Measurements from ENCODE around the gene SEC14L5. TPM values are rescaled to one million over a fixed set of nuclear protein-coding genes. Genes with fewer than 3 reads are reported as not detected.

Gene SEC14L5
- total RNA-seq, result under 1 TPM; 0.09 to 0.28 TPM

GRCh38 chr16:4957720-4958509, at the start of gene SEC14L5:
SEC14L5 (plus strand) TSS chr16:4958330; CDS start chr16:4959324, 994 bp downstream.
- Mint-ChIP-seq H3K9me3 (ENCODE audit: low read depth) (no peaks in the 10 kb centered on the region), H3K36me3 (ENCODE audit: low read depth) (no peaks in the 10 kb centered on the region), H3K4me3 (peak within 1 kb of the TSS; percentile 75), H3K4me1 (peaks cover 12% of the 10 kb centered on the region), H3K27ac (peak within 1 kb of the TSS; percentile 1), H3K27me3 (peaks cover 33% of the 10 kb centered on the region)
- ATAC-seq (peak; percentile 95), DNase-seq (peak; percentile 98)
- intact Hi-C loops (cut with DNase I, micrococcal nuclease), result loop anchor here (1.0 to 10.0 kb wide), 21 partner anchors 75 to 703 kb away; partner anchors contain the start of genes ANKS3 (in 2 of the 2), DNAAF8 (in 2 of the 2), GLYR1 (in 2 of the 2) and PAM16 (in 2 of the 2)
- CTCF ChIA-PET, result interaction anchor here (0.7 to 1.1 kb wide), 5 partner anchors 18 to 646 kb away, joined by 3 to 4 read pairs (median 3); no protein-coding TSS in a partner anchor
- POLR2A ChIA-PET, result interaction anchor here (0.6 kb wide), 1 partner anchor 127 kb away, joined by 3 read pairs; no protein-coding TSS in a partner anchor

- no peaks in the 10 kb centered on the region for H3K4me1 Mint-ChIP-seq
- intact Hi-C loops (cut with DNase I, micrococcal nuclease), result no loop called here
- ATAC-seq (no peak), DNase-seq (no peak)
- H3K4me3 Mint-ChIP-seq, result no peak overlapping the region
- no peaks in the 10 kb centered on the region for H3K9me3 Mint-ChIP-seq (ENCODE audit: low read depth)
- peaks cover 3% of the 10 kb centered on the region for H3K27me3 Mint-ChIP-seq
- CTCF ChIA-PET, result no interaction called here
- H3K27ac Mint-ChIP-seq, result no peak overlapping the region
- POLR2A ChIA-PET, result interaction anchor here (0.7 kb wide), 1 partner anchor 29 kb away, joined by 4 read pairs; no protein-coding TSS in a partner anchor
- no peaks in the 10 kb centered on the region for H3K36me3 Mint-ChIP-seq (ENCODE audit: low read depth)
These were observed 49.2 kb upstream of the SEC14L5 start for GRCh38 chr16:4908854-4909401.

- H3K9me3 Mint-ChIP-seq (ENCODE audit: low read depth), result no peaks in the 10 kb centered on the region
- no peaks in the 10 kb centered on the region for H3K27me3 Mint-ChIP-seq
- no peaks in the 10 kb centered on the region for H3K4me1 Mint-ChIP-seq
- ChIA-PET POLR2A (no interaction called here), CTCF (no interaction called here)
- no peak overlapping the region for H3K27ac Mint-ChIP-seq
- H3K4me3 Mint-ChIP-seq, result no peak overlapping the region
- intact Hi-C loops (cut with DNase I, micrococcal nuclease), result no loop called here
- DNase-seq (no peak), ATAC-seq (no peak)
- H3K36me3 Mint-ChIP-seq (ENCODE audit: low read depth), result no peaks in the 10 kb centered on the region
These were observed 48.3 kb upstream of the SEC14L5 start for GRCh38 chr16:4909825-4910224.

GRCh38 chr16:4910828-4911227, 47.3 kb upstream of the SEC14L5 start:
- no peaks in the 10 kb centered on the region for H3K27me3 Mint-ChIP-seq
- ChIA-PET POLR2A (no interaction called here), CTCF (no interaction called here)
- H3K4me3 Mint-ChIP-seq, result no peak overlapping the region
- intact Hi-C loops (cut with DNase I, micrococcal nuclease), result no loop called here
- no peaks in the 10 kb centered on the region for H3K9me3 Mint-ChIP-seq (ENCODE audit: low read depth)
- no peak overlapping the region for H3K27ac Mint-ChIP-seq
- H3K4me1 Mint-ChIP-seq, result no peaks in the 10 kb centered on the region
- DNase-seq (no peak), ATAC-seq (no peak)
- H3K36me3 Mint-ChIP-seq (ENCODE audit: low read depth), result no peaks in the 10 kb centered on the region

GRCh38 chr16:4911970-4912386, 46.2 kb upstream of the SEC14L5 start:
- H3K36me3 Mint-ChIP-seq (ENCODE audit: low read depth), result no peaks in the 10 kb centered on the region
- ATAC-seq (no peak), DNase-seq (no peak)
- no peak overlapping the region for H3K27ac Mint-ChIP-seq
- no peak overlapping the region for H3K4me3 Mint-ChIP-seq
- POLR2A ChIA-PET, result no interaction called here
- no peaks in the 10 kb centered on the region for H3K9me3 Mint-ChIP-seq (ENCODE audit: low read depth)
- no peaks in the 10 kb centered on the region for H3K27me3 Mint-ChIP-seq
- intact Hi-C loops (cut with DNase I, micrococcal nuclease), result no loop called here
- CTCF ChIA-PET, result no interaction called here
- H3K4me1 Mint-ChIP-seq, result no peaks in the 10 kb centered on the region

GRCh38 chr16:4913130-4913773, 44.9 kb upstream of the SEC14L5 start:
- Mint-ChIP-seq H3K4me1 (no peaks in the 10 kb centered on the region), H3K27ac (no peak overlapping the region), H3K36me3 (ENCODE audit: low read depth) (no peaks in the 10 kb centered on the region), H3K27me3 (no peaks in the 10 kb centered on the region), H3K9me3 (ENCODE audit: low read depth) (no peaks in the 10 kb centered on the region), H3K4me3 (no peak overlapping the region)
- POLR2A ChIA-PET, result no interaction called here
- DNase-seq, result no peak
- intact Hi-C loops (cut with DNase I, micrococcal nuclease), result no loop called here
- CTCF ChIA-PET, result no interaction called here
- no peak for ATAC-seq

- Mint-ChIP-seq H3K9me3 (ENCODE audit: low read depth) (no peaks in the 10 kb centered on the region), H3K27ac (no peak overlapping the region), H3K36me3 (ENCODE audit: low read depth) (no peaks in the 10 kb centered on the region), H3K27me3 (no peaks in the 10 kb centered on the region), H3K4me1 (no peaks in the 10 kb centered on the region), H3K4me3 (no peak overlapping the region)
- ChIA-PET CTCF (no interaction called here), POLR2A (no interaction called here)
- no peak for ATAC-seq
- intact Hi-C loops (cut with DNase I, micrococcal nuclease), result no loop called here
- no peak for DNase-seq
These were observed 44.2 kb upstream of the SEC14L5 start for GRCh38 chr16:4913774-4914525.

- CTCF ChIA-PET, result interaction anchor here (1.1 kb wide), 1 partner anchor 41 kb away, joined by 4 read pairs; no protein-coding TSS in a partner anchor
These were observed 43.5 kb upstream of the SEC14L5 start for GRCh38 chr16:4914528-4915225.

GRCh38 chr16:4915226-4915761, 42.8 kb upstream of the SEC14L5 start:
- CTCF ChIA-PET, result interaction anchor here (1.1 kb wide), 1 partner anchor 40 kb away, joined by 4 read pairs; no protein-coding TSS in a partner anchor
- no peak overlapping the region for H3K4me3 Mint-ChIP-seq
- intact Hi-C loops (cut with DNase I, micrococcal nuclease), result no loop called here

More at GRCh38 chr16:4914528-4915225, 43.5 kb upstream of the SEC14L5 start:
- Mint-ChIP-seq H3K4me1 (no peaks in the 10 kb centered on the region), H3K4me3 (no peak overlapping the region), H3K36me3 (ENCODE audit: low read depth) (no peaks in the 10 kb centered on the region), H3K9me3 (ENCODE audit: low read depth) (no peaks in the 10 kb centered on the region), H3K27me3 (no peaks in the 10 kb centered on the region), H3K27ac (no peak overlapping the region)
- POLR2A ChIA-PET, result no interaction called here
- ATAC-seq (no peak), DNase-seq (no peak)
- intact Hi-C loops (cut with DNase I, micrococcal nuclease), result no loop called here

GRCh38 chr16:4917117-4917516, 41.0 kb upstream of the SEC14L5 start:
- Mint-ChIP-seq H3K27me3 (no peaks in the 10 kb centered on the region), H3K27ac (no peak overlapping the region), H3K9me3 (ENCODE audit: low read depth) (no peaks in the 10 kb centered on the region), H3K4me3 (no peak overlapping the region), H3K4me1 (no peaks in the 10 kb centered on the region), H3K36me3 (ENCODE audit: low read depth) (no peaks in the 10 kb centered on the region)
- ChIA-PET POLR2A (no interaction called here), CTCF (interaction anchor here (0.7 kb wide), 1 partner anchor 188 kb away, joined by 3 read pairs; no protein-coding TSS in a partner anchor)
- intact Hi-C loops (cut with DNase I, micrococcal nuclease), result no loop called here
- no peak for ATAC-seq
- no peak for DNase-seq

More at GRCh38 chr16:4915226-4915761, 42.8 kb upstream of the SEC14L5 start:
- Mint-ChIP-seq H3K9me3 (ENCODE audit: low read depth) (no peaks in the 10 kb centered on the region), H3K36me3 (ENCODE audit: low read depth) (no peaks in the 10 kb centered on the region), H3K27ac (no peak overlapping the region), H3K4me1 (no peaks in the 10 kb centered on the region), H3K27me3 (no peaks in the 10 kb centered on the region)
- peak; percentile 18 for DNase-seq
- no peak for ATAC-seq
- POLR2A ChIA-PET, result no interaction called here
